GM18951 (cell line): ENCODE measurements around the gene B3GALT5.
"Not testable (repeated sequence)": the region's sequence is repeated elsewhere in the genome, so short reads cannot be mapped to it uniquely, and the experiment has no call there.

Experiments
- POLR2A ChIP-seq: IDR thresholded peaks from 4 replicates; pipeline ENCODE4 v1.6.1; 2011; ENCODE audit warnings: mild to moderate bottlenecking; ENCODE audit not compliant: insufficient read length, insufficient read depth; ENCODE audit errors: extremely low read depth
- in situ Hi-C: fragments of 300-500 bp; cut with MboI; formaldehyde crosslinking; loops from one replicate; pipeline ENCODE4 v1.12.0; 2022; ENCODE audit warnings: low sequenced_read_pairs, mixed read lengths, inconsistent platforms; ENCODE audit not compliant: unreplicated experiment

The B3GALT5 gene

DNA sequence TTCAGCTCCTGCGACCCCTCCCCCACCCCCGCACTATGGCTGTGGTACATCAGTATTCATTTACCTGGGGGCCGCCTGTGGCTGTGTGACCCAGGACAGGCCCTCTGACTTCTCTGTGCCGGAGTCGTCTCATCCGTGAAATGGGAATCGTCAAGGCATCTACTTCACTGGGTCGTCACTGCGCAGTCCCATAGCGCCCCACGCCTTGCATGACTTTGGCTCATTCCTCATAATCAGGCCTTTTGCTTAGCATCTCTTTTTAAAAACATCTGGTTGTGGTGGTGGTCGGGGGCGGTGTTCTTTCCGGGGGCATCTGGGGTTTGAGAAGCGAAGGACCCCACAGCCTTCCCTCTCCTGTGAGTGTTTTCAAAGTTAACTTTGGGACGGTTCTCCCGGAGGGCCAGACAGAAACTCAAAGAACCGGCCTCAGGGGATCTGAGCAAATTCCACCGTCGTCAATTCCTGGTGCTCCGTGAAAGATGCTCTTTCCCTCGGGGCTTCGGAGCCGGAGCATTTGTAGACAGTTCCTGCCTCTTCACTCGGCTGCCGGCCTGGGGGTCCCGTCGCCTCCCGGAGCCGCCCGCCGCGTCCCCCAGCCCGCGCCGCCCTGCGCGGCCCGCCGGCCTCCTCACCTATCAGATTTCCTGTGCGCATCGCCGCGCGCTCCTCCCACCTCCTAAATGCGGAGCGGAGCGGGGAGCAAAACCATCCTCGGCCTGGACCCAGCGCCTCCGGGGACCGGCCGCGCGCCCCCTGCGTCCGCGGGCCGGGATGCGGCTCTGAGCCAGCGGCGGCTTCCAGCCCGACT, at the start of gene B3GALT5:
B3GALT5 (plus strand) TSS at position 708 of the 808 bp plus-strand sequence. CDS start 47,620 bp downstream, outside the sequence.
- TF ChIP-seq POLR2A, result no peak
- in situ Hi-C loops, result no loop called here

DNA sequence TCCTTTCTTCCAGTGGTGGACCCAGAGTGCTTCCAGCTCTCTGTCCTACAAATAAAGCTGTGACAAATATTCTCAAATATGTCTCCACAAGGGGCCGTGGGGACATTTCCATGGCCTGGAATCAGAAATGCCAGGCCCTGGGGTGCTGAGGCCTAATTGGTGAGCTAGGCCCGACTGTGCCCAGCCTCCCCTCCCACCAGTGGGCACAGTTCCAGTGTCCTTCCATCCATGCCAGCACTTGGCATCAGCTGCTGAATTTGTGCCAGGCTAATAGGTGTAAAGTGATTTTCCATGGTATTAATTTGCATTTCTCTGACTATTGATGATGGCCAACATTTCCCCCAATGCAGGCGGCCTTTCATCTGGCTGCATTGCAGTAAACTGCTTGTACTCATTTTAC, 48.5 kb upstream of the B3GALT5 start:
- TF ChIP-seq POLR2A, result no peak
- in situ Hi-C loops, result no loop called here

DNA sequence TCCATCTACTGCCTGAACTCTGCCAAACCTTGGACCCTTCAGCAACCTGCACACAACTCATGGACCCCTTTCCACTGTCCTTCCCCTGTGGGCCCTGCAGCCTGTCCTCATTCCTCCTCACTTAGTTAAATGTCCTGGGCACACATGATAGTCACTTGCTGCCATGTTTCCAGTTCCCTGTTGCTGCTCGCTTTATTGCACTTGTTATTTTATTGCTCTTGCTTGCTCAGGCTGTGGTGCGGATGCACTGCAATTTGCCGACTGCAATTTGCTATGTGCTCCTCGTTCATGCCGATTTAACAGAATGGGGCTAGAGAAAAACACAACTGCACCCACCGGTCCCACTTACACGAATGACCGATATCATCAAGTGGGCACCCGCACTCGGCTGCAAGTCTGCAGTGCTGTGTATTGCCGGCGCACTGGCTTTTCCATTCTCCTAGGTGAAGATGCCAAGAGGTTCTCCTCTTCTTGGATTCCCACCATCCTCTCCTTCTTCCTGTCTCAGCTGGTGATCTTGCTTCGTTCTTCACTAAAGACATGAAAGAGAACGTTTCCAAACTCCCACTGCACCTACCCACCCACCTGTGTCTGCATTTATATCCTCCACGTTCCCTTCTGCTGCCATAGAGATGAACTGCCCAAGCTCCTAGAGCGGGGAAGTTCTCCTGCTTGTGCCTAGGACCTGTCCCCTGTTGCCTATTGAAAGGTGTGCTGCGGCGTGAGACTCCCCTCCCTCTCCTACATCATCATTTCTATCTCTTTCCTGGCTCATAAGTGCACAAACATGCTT, 45.4 kb upstream of the B3GALT5 start:
- TF ChIP-seq POLR2A, result no peak
- in situ Hi-C loops, result no loop called here

DNA sequence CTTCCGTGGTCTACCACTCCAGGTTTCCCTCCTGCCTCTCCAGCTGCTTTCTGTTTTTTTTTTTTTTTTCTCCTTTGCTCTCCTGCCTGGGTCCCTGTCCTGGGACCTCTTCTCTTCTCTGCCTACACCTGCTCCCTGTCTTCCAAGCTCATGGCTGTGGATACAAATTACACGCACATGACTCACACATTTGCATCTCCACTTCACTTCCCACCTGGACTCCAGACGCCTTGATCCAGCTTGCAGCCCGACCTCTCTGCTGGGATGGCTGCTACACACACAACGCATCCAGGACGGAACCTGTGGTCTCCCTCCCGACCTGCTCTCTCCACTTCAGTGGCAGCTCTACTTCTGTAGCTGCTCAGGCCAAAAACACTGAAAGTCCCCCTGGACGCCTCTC, 44.4 kb upstream of the B3GALT5 start:
- in situ Hi-C loops, result no loop called here
- TF ChIP-seq POLR2A, result no peak

- TF ChIP-seq POLR2A, result no peak
- in situ Hi-C loops, result no loop called here
Observed at GRCh38 chr21:39575775-39576174, 37.0 kb upstream of the B3GALT5 start.

DNA sequence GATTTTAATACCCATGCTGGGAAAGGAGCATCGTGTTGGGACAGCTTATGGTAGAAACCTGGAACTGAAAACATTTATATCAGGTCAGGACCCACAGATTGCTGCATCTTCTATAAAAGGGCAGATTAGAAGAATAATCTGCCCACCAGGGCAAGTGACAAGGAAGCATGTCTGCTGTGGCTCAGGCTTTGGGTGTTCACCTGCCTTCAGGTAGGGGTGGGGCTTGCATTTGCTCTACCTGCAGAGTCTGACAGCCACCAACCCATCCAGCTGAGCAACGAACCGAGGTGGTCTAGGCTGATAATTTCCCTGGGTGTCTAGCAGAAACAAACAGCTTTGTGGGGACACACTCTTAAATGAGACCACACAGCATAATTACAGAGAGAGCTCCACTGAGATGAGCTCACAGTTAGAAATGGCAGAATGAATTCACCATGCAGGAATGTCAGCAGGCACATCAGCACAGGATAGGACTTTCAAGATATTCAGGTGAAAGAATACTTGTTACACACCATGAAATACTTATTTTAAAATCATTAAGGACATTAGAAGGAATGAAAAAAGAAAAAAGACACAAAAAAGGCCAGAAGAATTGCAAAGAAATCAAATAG, 36.1 kb upstream of the B3GALT5 start:
- in situ Hi-C loops, result no loop called here
- TF ChIP-seq POLR2A, result no peak

GRCh38 chr21:39579734-39580332, 32.9 kb upstream of the B3GALT5 start:
- in situ Hi-C loops, result no loop called here
- TF ChIP-seq POLR2A, result no peak

DNA sequence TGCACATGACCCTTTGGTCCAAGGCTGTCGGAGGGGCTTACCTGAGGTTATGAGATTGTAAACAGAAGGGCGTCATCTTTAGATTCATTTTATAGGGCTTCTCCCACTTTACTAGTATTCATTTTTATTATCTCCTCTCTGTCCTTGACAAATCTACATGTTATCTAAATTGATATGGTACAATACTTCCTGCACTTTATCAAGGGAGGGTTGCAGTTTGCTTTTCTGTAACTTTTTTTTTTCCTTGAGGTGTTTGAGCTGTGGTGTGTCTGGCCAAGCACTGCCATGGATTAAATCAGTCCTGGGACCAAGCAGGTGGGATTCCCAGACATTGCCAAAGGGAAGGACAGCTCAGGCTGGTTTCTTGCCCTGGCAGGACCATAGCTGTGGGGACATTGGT, 32.0 kb upstream of the B3GALT5 start:
- in situ Hi-C loops, result no loop called here

GRCh38 chr21:39581414-39581813, 31.3 kb upstream of the B3GALT5 start:
- in situ Hi-C loops, result no loop called here

More for the DNA sequence above, 32.0 kb upstream of the B3GALT5 start:
- no peak for TF ChIP-seq POLR2A

GRCh38 chr21:39582749-39583148, 30.0 kb upstream of the B3GALT5 start:
- TF ChIP-seq POLR2A, result no peak
- in situ Hi-C loops, result no loop called here

More at GRCh38 chr21:39581414-39581813, 31.3 kb upstream of the B3GALT5 start:
- TF ChIP-seq POLR2A, result no peak

- in situ Hi-C loops, result not testable (repeated sequence)
Observed at GRCh38 chr21:39583586-39583985, 29.2 kb upstream of the B3GALT5 start.

DNA sequence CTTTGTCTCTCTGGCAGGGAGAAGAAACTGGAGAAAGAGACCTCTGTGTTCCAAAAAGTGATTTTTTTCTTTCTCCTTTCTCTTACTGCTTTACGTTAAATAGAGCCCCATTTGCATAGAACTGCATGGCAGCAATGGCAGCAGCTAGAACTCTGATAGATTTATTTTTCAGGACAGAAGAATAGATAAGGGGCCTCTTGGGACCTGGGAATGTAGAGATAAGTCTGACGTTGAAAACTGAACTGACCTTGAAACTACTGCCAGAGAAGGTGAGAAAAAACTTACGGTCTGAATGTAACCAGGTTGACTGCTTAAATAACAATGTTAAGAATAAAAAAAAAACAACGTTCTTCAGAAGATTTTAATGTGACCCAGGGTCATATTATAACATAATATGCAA, 25.4 kb upstream of the B3GALT5 start:
- TF ChIP-seq POLR2A, result no peak
- in situ Hi-C loops, result no loop called here

GRCh38 chr21:39588884-39589283, 23.9 kb upstream of the B3GALT5 start:
- in situ Hi-C loops, result no loop called here
- TF ChIP-seq POLR2A, result no peak
